Gastroesophageal sphincter (tissue), 3 donors: ENCODE data around the gene PPFIBP1.

Experiments used
- CTCF ChIP-seq, 4 experiments: fragments of 200-600 bp in 2 of 4; fragments of 450-650 bp in 2 of 4; sonication (generic) in 1 of 4; IDR thresholded peaks; one replicate each; pipeline ENCODE4 v1.5.1; 2017 to 2019; ENCODE audit warnings: antibody characterized with exemption in 4 of 4, mild to moderate bottlenecking in 2 of 4, moderate library complexity in 2 of 4
- POLR2A ChIP-seq, 2 donors: fragments of 450-650 bp; IDR thresholded peaks; one replicate each; pipeline ENCODE4 v1.6.1; 2017; ENCODE audit warnings: antibody characterized with exemption in 2 of 2, mild to moderate bottlenecking in 2 of 2, moderate library complexity in 1 of 2
- POLR2AphosphoS5 ChIP-seq: sonication (generic); formaldehyde crosslinking; IDR thresholded peaks from one replicate; pipeline ENCODE4 v1.6.1; 2017; ENCODE audit warnings: antibody characterized with exemption

- no peak for TF ChIP-seq CTCF (IDR thresholded peaks at IDR 0.05)
- TF ChIP-seq POLR2A (IDR thresholded peaks at IDR 0.05) = no peak
- TF ChIP-seq POLR2AphosphoS5 = no peak
These were observed 59.2 kb downstream of the PPFIBP1 start for GRCh38 chr12:27583057-27583797.
